Prostate gland (tissue), 2 donors: ENCODE results near the gene SAMD4A.

Experiments
- POLR2A ChIP-seq: fragments of 450-650 bp; IDR thresholded peaks from one replicate; pipeline ENCODE4 v1.6.1; 2016; ENCODE audit warnings: antibody characterized with exemption, mild to moderate bottlenecking
- TF ChIP-seq, protein P1 (sequence below), 4 experiments: fragments of 200-600 bp in 2 of 4; fragments of 450-650 bp in 2 of 4; sonication (generic) in 2 of 4; IDR thresholded peaks; 1 replicate in 3 of 4; 2 replicates in 1 of 4; pipeline ENCODE4 v1.5.1; 2016 to 2019; ENCODE audit warnings: antibody characterized with exemption in 4 of 4, mild to moderate bottlenecking in 2 of 4, moderate library complexity in 2 of 4

- TF ChIP-seq, protein P1, sequence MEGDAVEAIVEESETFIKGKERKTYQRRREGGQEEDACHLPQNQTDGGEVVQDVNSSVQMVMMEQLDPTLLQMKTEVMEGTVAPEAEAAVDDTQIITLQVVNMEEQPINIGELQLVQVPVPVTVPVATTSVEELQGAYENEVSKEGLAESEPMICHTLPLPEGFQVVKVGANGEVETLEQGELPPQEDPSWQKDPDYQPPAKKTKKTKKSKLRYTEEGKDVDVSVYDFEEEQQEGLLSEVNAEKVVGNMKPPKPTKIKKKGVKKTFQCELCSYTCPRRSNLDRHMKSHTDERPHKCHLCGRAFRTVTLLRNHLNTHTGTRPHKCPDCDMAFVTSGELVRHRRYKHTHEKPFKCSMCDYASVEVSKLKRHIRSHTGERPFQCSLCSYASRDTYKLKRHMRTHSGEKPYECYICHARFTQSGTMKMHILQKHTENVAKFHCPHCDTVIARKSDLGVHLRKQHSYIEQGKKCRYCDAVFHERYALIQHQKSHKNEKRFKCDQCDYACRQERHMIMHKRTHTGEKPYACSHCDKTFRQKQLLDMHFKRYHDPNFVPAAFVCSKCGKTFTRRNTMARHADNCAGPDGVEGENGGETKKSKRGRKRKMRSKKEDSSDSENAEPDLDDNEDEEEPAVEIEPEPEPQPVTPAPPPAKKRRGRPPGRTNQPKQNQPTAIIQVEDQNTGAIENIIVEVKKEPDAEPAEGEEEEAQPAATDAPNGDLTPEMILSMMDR (IDR thresholded peaks at IDR 0.05) = no peak
- TF ChIP-seq POLR2A = no peak
Observed at GRCh38 chr14:54638135-54638446, 71.2 kb downstream of the SAMD4A start.
